Epidermal melanocyte (primary cell): ENCODE data around the gene HPS4.
"Not testable (repeated sequence)": the region's sequence is repeated elsewhere in the genome, so short reads cannot be mapped to it uniquely, and the experiment has no call there.

Experiments used
- DNase-seq: peaks from one replicate; pipeline ENCODE4 v3.0.0; 2011; ENCODE audit warnings: low spot score; ENCODE audit not compliant: insufficient read length

The HPS4 gene

DNA sequence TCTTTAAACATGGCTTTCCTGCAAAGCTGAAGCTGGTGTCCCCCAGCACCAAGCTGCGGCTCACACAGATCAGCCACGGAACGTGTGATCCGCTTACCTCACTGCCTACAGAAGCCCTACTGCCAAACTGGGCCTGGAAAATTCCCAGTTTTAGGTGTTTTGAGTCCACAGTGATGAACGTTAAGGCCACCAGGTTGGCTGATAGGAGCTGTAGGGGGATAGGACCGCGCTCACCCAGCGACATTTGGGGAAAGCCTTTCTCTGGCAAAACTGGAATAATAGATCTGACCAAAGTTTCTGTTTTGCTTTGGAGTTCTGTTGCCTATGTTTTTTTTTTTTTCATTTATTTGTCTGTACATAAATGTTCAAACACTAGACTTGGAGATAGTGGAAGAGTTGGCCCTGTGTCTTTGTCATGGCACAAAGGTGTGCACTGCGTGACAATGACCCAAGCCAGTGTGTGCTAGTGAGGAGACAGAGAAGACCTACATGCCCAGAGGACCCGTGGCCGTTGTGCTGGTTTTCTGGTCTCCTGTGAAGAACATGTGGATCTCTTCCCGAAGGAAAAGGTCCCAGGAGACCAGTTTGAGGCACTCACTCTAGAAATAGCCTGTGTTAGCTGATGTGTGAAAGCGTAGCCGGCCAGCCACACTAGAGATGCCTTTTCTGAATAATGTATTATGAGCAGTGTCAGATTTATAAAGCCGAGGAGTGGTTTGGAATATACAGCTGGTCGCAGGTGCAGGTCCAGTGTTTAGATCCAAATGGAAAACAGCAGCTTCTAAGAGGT, 39.5 kb downstream of the HPS4 start:
- no peak for DNase-seq

DNA sequence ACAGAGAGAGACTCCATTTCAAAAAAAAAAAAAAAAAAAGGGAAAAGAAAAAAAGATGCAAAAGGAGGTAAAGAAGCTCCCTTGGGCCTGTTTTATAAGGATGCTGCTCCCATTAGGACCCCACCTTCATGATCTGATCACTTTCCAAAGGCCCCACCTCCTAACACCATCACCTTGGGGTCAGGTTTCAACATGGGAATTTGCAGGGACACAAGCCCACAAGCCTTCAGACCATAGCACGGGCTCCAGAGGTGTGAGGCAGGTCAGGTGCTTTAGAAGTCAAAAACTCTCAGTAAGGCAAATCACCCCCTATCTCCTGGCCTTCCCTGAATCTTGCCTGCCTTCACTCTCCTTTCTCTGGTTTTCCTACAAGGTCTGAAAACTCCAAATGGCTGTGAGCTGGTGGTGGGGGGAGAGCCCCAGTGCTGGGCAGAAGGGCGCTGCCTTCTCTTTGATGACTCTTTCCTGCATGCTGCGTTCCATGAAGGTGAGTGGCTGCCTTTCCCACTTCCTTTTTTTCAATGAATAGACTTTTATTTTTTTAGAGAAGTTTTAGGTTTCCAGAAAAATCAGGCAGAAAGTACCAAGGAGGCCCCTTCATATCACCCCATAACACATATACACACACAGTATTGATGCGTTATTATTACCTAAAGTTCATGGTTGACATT, 41.4 kb downstream of the HPS4 start:
- no peak for DNase-seq

DNA sequence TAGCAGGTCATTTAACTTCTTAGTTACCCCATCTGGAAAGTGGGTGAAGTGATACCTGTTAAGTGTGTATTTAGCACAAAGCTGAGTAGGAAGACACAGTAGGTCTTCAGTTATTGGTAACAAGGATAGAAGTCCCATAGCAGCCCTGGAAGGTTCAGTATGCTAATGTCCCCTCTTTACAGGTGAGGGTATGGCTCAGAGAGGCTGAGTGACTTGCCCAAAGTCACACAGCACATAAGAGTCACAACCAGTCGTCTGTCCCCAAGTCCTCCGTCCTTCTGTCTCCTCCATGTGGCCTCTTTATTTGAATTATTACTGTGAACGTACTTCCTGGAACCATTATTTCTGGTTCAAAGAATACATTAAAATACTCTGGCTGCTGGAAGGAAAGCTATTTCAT, 44.0 kb downstream of the HPS4 start:
- no peak for DNase-seq

DNA sequence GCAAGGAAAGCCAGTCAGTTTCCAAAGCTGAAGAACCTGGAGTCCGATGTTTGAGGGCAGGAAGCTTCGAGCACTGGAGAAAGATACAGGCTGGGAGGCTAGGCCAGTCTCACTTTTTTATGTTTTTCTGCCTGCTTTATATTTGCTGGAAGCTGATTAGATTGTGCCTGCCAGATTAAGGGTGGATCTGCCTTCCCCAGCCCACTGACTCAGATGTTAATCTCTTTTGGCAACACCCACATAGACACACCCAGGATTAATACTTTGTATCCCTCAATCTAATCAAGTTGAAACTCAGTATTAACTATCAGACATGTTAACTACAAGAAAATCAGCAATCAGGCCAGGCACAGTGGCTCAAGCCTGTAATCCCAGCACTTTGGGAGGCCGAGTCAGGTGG, 44.8 kb downstream of the HPS4 start:
- not testable (repeated sequence) for DNase-seq

DNA sequence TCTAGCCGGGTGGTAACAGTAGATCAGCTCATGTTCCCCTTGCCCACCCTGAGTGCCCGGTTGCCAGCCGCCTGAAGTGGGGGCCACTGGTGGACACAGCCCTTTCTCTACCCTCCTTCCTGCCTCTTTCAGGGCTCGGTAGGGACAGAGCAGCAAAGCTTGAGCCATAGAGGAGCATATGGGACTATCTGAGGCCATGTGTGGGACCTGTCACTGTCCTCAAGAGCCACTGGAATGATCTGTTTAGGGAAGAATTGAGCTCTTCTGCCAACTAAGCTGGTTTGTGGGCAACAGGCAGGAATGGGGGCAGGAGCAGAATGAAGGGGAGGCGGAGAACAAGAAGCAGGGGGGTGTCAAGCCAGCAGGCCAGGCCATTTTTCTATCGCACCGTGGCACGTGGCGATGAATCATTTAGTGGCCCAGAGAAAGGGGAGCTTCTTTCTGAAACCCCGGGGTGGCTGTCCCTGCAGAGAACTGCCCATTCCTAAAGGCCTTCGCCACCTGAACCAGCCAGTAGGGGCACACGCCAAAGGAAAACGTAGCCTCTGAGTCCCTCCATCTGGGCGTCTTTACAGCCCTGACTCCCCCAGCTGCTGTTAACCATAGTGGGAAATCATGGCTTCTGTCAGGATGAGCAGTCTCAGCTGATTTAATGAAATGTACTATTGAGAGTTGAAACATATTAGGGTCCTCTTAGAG, 45.7 kb downstream of the HPS4 start:
- DNase-seq = no peak

DNA sequence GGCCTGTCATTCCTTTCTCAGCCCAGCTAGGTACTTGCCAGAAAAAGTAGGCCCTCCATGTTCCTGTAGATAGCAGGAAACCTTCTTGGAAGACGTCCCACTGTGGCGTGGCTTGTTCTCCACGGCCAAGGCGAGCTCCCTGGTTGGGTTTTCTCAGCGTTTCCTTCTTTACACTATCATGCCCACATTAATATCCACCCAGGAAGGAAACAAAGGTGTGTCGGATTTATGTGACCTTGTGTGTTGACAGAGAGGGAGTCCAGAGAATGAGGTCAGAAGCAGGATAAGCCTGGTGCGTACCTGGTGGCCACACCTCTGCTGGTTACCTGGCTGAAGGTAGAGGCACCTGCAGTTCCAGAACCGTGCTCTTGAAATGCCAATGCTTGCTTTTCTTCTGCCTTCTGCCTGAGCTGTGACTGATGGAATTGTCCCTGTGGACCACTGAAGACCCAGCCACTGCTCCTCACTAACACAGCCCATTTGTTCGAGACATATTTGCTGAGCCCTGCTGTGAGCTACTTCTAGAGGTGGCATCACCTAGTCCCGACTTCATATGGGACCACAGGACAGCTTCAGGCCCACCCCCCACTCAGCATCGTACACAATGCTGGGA, 46.6 kb downstream of the HPS4 start:
- no peak for DNase-seq

DNA sequence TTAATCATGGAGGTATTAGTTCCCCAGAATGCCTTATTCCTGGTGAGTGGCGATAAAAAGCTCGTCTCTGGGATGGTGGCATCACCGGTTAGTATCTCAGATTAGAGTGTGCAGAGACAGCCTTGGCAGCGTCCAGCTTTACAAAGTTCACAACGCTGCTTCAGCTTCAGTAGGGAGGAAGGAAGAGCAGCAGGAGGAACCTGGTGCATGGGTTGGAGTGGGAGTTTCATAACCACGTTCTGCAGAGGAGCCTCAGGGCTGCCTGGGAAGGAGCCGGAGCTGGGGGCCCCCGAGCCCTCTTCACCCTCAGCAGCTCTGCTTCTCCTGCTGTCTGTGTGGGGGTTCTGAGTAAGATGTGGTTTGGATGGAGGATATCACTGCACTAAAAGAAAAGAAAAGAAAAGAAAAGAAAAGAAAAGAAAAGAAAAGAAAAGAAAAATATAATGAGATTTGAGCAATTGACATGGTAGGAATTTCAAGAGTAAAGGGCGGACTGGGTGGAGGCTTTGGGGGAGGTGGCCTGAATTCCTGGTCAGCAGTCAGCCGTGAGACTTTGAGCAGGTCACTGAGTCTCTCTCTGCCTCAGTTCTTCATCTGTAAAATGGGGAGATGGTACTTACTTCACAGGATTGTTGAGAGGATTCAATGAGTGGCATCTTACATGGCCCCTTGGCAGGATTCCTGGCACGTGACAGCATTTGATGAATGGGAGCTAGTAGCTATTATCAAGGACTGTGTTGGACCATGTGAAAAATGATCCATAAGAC, 48.1 kb downstream of the HPS4 start:
- DNase-seq = no peak

DNA sequence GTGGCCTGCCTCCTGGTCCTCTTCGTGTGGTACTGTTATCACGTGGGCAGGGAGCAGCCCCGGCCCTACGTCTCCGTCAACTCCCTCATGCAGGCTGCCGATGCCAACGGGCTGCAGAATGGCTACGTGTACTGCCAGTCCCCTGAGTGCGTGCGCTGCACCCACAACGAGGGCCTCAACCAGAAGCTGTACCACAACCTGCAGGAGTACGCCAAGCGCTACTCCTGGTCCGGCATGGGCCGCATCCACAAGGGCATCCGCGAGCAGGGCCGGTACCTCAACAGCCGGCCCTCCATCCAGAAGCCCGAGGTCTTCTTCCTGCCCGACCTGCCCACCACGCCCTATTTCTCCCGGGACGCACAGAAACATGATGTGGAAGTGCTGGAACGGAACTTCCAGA, 49.8 kb downstream of the HPS4 start:
- no peak for DNase-seq

DNA sequence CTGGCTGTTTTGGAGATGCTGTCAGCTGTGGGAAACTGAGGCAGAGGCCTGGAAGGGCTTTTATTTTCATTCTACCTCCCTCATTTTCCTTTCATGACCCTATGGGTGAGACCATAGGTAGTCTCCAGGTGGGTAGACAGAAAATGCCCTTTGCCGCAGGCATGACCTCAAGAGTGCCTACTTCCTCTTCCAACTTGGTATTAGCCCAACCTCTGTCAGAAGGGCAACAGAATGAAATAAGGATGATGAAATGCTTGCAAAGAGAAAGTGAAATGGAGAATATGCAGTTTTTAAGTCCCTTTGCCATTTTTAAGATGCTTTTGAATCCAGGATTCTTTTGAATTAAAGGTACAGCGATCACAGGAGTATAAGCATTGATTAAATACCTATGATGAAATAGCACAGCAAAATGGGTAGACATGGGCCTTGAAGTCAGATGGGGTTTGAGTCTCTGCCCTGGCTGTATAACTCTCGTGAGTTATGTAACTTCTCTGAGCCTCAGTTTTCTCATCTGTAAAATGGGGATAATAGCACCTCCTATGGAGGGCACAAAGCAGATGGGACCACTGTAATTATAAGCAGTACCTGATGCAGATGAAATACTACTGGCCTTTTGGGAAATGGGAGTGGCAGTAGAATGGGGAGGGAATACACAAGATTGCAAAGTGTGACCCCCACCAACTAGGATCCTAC, 50.8 kb downstream of the HPS4 start:
- DNase-seq = no peak

DNA sequence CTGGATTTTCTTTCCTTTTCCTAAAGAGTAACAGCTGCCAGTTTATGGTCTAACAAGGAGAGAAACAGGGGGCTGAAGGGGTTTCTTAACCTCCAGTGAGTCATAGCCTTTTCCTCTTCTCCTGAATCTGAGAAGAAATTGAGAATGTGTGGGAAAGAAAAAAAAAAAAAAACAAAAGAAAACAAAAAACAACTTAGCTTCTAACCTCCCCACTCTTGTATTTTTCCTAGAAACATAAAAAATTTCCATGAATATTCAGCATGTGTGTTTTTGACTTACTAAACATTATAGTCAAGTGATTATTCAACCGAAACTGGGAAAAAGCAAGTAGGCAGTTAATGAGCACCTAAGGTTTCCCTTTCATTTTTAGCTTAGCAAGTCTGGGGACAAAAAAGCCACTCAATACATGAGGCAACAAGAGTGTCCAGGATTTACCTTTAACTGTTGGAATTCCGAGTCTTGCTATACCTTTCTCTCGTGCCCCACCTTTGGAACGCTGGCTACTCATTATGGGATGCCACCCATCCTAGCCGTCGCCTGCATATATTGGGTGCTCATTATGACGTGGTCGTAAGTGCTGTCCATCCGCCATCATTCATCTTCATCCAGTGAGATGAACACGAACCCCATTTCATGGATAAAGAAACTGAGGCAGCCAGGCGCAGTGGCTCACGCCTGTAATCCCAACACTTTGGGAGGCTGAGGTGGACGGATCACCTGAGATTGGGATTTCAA, 52.2 kb downstream of the HPS4 start:
- no peak for DNase-seq

DNA sequence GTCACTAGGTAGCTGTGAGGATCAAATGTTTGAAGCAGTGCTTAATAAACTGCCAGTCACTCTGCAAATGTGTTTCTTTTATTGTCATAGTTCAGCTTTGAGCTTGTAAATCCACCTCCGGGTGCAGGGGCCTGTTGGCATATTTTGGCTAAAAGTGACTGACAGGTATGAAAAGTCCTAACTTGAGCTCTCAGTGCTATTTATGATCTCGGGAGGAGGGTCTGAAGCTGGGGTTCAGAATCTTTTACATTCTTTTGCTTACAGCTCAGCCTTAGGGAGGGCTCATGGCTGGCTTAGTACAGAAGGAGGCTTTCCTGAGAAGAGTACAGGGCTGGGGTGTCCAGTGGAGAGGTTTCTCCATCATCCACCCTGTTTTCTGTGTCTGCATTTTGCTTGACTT, 53.0 kb downstream of the HPS4 start:
- no peak for DNase-seq

DNA sequence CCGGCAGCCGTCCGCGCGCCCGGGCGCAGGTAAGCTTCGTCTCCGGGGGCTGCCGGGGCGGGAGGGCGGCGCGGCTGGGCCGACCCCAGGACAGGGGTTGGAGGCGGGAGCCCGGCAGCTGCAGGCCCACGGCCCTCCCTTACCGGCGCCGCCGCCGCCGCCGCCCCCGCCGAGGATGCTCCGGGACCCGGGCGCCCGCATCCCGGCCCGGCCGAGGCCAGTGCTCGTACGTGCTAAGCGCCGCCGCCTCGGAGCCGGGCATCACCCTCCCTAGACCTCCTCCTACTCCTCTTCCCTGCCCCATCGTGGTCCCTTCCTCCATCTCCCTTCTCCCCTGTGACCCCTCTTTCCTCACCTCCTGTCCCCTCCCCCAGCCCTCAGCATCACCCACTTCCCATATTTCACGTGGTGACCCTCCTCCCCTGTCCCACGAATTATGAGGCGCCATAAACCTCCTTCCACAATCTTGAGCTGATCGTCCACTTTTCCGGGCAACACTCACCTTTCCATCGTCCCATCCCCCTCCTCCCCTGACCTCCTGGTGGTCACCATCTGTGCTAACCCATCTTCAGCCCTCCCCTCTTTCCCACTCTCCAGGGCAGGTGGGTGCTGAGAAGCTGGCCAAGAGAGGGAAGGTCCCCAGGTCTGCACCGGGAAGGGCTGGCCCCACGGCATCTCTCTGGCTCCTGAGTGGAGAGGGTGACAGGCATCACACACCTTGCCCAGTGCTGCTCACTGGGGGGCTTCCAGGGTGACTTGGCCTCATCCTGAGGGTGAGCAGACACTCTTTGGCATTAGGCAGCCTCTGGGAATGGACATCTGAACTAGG, 53.9 kb downstream of the HPS4 start:
- DNase-seq = no peak

DNA sequence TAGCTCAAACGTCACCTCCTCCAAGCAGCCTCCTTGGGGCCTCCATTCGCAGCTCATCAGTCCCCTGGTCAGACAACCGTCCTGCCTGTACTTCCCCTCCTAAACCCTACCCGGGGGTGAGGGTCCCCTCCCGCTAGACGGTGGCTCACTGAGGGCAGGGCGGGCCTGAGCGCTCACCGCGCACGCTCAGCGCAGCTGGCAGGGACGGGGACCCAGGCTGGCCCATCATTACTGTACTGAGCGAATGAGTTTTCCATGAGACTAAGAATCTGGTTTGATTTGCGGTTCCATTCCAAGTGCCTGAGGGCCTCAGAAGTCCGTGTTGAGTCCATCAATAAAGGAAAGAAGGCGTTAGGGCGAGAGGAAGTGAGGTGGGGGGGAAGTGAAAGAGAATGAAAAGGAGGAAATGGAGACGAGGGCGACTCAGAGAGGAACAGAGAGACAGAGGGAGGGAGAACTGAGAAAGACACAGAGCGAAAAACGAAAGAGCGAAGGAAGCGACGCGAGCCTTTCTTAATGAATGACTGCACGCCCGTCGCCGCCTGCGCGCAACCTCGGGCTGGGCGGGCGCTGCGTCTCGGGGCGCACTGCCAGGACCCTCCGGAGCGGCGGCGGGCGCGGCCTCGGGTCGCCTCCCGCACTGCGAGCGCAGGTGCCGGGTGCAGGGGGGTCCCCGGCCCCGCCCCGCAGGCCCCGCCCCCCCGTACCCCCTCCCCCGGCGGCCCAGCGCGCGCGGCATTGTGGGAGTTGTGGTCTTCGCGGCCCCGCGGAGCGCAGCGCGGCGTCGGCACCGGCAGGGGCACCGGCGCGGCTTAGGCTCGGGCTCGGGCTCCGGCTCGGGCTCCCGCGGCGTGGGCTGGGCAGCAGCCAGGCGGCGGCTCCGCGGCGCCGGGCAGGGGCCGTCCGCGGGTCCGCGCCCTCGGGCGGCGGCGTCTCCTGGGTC, 54.8 kb downstream of the HPS4 start, which contains the start of gene ASPHD2:
Gene ASPHD2, plus strand, starts transcription at position 746 of the 943 bp plus-strand sequence. CDS start 4,356 bp downstream, outside the sequence.
- DNase-seq = peak; percentile 72

DNA sequence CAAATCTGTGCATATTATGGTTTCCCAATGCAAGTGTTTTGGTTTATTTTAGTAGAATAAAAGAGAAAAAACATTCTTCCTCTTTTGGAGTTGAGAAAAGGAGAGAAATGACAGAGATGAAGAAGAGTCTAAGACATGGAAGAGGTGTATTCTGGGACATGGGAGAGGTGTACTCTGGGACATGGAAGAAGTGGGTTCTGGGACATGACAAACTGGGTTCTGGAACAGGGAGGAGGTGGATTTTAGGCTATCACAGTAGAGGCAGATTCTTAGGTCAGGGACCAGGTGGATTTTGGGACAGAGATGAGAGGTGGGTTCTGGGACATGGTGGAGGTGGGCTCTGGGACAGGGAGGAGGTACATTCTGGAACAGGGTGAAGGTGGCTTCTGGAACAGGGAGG, 56.7 kb downstream of the HPS4 start:
- DNase-seq = no peak

DNA sequence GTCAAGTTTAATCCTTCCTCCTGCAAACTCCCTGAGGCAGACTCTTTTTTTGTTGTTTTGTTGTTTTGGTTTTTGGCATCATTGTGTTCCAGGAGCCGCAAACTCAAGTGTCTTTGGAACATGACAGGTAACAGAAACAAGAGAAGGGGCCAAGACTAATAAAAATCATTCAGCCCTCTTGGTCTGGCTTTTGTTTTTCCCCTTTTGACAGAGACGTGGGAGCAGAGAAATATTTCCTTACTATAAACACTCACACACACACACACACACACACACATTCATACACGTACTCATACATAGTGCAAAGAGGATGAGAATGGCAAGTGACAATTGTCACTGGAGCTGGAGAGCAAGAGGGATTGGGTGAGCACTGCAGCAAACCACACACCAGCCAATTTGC, 65.0 kb downstream of the HPS4 start:
- no peak for DNase-seq

DNA sequence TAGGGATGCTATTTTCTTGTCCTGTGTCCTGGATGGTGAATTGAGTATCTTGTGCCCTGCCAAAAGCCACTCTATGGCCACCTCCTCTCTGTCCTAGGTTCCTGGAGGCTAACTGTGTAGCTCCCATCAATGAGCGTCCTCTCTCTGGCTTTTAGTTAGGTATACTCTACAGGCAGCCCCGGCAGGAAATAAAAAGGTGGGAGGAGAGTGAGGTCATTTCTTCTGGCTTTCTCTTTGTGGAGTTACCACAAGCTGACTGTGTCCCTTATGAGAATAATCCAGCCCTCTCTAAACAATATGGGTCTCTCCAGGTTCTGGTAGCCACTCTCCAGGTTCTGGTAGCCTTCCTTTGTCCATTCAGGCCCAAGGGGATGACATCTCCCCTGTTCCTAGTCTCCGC, 66.2 kb downstream of the HPS4 start:
- DNase-seq = no peak

DNA sequence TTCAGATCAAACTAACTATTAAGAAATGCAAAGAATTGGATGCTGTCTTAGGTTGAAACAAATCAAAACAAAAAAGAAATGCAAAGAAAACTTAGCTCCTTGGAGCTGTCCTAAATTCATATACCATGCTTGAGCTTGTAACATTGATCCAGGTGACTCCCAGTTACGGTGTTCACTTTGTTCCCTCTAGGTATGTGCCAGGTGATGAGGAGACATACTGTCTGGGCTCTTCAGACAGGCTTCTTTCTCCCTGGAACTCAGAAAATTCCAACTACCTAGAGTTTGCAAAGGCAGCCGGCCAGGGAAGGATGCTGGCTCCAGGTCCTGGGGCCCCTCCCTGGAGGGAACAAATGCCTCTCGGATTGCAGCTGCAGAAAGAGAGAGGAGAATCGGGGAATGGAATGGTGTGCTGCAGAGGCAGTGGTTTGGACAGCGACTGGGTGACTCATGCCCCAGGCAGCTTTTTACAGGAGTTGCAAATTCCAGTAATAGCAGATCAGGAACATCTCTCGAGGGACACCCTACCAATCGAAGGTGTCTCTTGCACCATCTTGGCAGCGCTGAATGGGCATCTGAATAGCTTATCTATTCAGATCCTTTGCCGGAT, 66.8 kb downstream of the HPS4 start:
- DNase-seq = peak; percentile 61
